Left ventricle myocardium superior (tissue), 1 donor: ENCODE results near the gene MTCH2. TPM values are rescaled to one million over a fixed set of nuclear protein-coding genes. Genes with fewer than 3 reads are reported as not detected.
"Not testable (repeated sequence)": the region's sequence is repeated elsewhere in the genome, so short reads cannot be mapped to it uniquely, and the experiment has no call there.

Experiments used
- ATAC-seq: fragments of 200-7000 bp; cut with Tn5 transposase; one replicate; pipeline ENCODE4 v1.9.1; 2020; ENCODE audit warnings: mild to moderate bottlenecking, moderate library complexity
- DNase-seq: peaks from one replicate; pipeline ENCODE4 v3.0.0-alpha.2; 2020
- intact Hi-C: fragments of 100-400 bp; cut with micrococcal nuclease; formaldehyde crosslinking; loops from one replicate; pipeline ENCODE4 v1.11.0; 2022
- total RNA-seq: library from RNA; stranded (reverse); fragmentation: NEBNext Ultra II Directional; extraction: Animal tissue kit (Norgen Biotek cat#: 25700); gene quantifications from one replicate; pipeline ENCODE4 v1.2.1, GENCODE V29; 2021
- donor health status: DM: no; HTN: yes; CAD: no; lungs with severe emphysema.

The MTCH2 gene
- total RNA-seq, 1 donor from 2014 or later: 107 TPM

DNA sequence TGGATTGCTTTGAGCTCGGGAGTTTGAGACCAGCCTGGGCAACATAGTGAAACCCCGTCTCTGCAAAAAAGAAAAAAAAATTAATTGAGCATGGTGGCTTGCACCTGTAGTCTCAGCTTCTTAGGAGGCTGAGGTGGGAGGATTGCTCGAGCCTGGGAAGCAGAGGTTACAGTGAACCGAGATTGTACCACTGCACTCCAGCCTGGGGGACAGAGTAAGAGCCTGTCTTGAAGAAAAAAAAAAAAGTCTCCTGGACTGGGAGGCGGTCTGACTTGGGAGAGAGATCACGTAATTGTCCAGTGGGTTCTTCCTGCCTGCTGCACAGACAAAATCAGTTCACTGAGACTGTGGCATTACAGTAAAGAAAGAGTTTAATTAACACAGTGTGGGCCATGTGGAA lies 3.1 kb upstream of the MTCH2 start:
- ATAC-seq (no peak), DNase-seq (no peak)
- intact Hi-C loops: loop anchor here (10.0 kb wide), 1 partner anchor 209 kb away; no protein-coding TSS in a partner anchor

DNA sequence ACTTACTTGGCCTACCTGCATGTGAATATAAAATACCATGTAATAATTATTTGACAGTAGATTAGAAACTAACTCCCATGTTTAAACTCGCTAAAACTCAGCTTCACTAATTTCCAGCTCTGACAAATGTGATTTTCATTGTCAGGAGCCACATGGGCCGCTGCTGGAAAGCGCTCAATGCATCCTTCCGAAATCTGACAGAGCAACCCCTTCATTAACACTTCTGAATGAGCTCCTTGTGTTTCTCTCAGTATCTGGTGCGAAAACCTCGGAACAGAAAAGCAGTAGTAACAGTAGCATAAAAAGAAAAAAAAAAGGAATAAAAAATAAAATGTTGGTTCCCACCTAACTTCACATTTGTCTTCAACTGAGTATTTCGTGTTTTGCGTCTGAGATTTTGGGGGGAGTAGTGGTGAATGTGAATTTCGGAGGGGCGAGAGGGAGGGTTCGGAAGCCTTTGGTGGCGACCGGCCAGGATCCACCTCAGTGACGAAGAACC lies 710 bp downstream of the MTCH2 start:
- no peak for DNase-seq
- intact Hi-C loops: loop anchor here (10.0 kb wide), 1 partner anchor 213 kb away; no protein-coding TSS in a partner anchor
- no peak for ATAC-seq

DNA sequence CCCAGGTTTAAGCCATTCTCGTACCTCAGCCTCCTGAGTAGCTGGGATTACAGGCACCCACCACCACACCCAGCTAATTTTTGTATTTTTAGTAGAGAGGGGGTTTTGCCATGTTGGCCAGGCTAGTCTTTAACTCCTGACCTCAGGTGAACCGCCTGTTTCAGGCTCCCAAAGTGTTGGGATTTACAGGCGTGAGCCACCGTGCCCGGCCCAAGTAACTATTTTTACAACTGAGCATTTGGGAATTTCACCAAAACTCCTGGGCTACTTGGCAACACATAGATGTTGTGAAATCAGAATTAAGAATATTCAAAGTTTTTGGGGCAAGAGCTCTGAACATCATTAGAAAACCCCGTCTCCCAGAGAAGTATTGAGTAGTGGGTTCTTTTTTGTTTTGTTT lies 1.9 kb downstream of the MTCH2 start:
- not testable (repeated sequence) for DNase-seq, ATAC-seq
- intact Hi-C loops: loop anchor here (10.0 kb wide), 1 partner anchor 214 kb away; no protein-coding TSS in a partner anchor

- ATAC-seq, intact Hi-C loops, DNase-seq: not testable (repeated sequence)
These were observed 6.0 kb downstream of the MTCH2 start for GRCh38 chr11:47636331-47636730.

DNA sequence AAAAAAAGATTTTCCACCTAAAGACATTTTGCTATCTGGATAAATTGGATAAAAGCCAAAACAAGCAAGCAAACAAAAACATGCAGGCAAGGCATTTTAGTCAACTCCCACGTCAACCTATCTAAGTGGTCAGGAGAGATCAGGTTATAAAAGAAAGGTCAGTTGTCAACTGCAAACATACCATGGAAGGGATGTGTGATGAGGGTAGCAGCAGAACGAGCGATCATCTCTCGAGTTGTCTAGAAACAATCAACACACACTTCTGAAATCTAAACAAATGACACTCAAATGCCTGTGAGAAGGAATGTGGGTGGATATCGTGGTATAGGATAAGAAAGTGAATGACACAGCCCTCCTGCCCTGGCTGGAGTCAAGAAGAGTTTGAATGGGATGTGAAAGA lies 10.9 kb downstream of the MTCH2 start:
- DNase-seq (no peak), ATAC-seq (no peak)
- intact Hi-C loops: no loop called here

DNA sequence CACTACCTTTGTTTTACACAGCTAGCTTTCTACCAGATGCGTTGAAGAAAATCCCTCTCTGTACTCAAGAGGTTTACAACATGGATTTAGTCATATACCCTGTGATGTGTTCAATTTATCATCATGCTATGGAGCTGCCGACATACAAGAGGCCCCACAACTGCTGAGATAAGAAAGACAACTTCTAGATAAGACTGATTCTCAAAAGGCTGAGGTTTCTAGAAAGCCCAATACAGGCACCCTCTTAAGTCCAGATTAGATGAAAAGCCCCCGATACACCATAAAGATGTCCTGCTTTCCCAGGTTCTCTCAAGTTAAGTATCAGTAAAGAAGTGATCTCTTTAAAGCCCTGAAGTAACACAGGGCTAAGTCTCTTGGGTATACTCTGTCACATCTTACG lies 14.3 kb downstream of the MTCH2 start:
- ATAC-seq (no peak), DNase-seq (no peak)
- intact Hi-C loops: no loop called here

- no peak for ATAC-seq
- intact Hi-C loops: no loop called here
- DNase-seq: no peak
These were observed 16.1 kb downstream of the MTCH2 start for GRCh38 chr11:47626234-47626633.

- intact Hi-C loops: no loop called here
- ATAC-seq (no peak), DNase-seq (no peak)
These were observed 21.5 kb downstream of the MTCH2 start for GRCh38 chr11:47620836-47621378.

- no peak for ATAC-seq
- intact Hi-C loops: no loop called here
- DNase-seq: no peak
These were observed 24.9 kb downstream of the MTCH2 start for GRCh38 chr11:47617417-47617809.

GRCh38 chr11:47616726-47617416 lies 25.5 kb downstream of the MTCH2 start:
- no peak for DNase-seq
- peak; percentile 83 for ATAC-seq
- intact Hi-C loops: no loop called here

DNA sequence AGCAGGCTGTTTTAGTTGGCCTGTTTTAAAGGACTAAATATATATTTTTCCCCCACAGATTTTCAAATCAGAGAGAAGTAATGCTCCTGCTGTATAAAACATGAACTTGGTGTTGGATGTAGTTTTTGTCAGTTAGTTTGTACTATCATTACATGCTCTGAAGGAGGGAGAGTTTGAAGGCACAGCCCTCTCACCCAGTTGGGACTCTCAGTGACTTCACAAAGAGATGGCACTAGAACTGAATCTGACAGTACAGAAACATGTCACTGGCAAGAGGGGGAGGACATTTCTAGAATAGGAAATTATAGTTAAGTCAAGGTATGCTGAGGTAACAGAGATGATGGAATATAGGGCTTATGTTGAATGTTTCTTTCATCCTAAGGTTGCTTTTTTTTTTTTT lies 27.1 kb downstream of the MTCH2 start:
- intact Hi-C loops: no loop called here
- DNase-seq: no peak

DNA sequence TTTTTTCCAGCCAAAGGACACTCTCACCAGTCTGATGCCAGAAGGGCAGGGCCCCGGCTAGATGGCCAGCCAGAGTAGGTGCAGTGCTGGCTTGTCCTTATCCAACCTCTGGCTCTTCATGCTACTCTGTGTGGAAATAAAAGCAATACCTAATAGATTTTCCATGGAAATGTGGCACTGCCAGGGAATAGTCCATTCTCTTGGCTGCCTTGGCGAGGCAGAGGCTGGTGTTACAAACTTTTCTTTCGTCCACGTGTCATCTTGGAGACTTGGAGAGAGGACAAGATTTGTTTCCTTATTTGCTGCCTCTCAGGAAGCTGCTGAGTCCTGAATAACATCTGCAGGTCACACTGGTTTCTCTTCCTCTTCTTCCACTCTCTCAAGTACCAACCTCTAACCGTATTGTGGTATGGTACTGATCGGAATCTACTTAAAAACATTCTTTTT lies 31.0 kb downstream of the MTCH2 start:
- intact Hi-C loops: no loop called here
- DNase-seq (peak; percentile 49), ATAC-seq (peak; percentile 52)

More for the DNA sequence above, 27.1 kb downstream of the MTCH2 start:
- ATAC-seq: no peak

- intact Hi-C loops: no loop called here
- DNase-seq (no peak), ATAC-seq (no peak)
These were observed 32.7 kb downstream of the MTCH2 start for GRCh38 chr11:47609675-47610074.

DNA sequence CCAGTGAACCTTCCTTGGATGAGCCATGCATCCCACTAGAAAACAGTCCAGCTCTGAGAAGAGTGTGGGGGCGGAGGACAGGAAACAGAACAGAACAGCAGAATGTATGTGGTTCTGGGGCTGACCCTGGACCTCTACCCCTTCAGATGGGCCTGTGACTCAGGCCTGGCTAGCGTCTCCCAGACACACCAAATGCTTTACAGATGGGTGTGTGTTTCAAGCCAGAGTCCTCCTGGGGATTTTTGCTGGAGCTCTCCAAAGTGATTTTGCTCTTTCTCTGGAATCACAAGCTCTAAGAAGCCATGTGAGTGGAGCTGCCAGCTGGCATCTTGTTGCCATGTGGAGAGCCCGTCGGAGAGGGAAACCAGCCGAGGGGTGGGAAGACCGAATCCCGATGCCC lies 35.0 kb downstream of the MTCH2 start:
- peak; percentile 59 for ATAC-seq
- DNase-seq: peak; percentile 62
- intact Hi-C loops: no loop called here

DNA sequence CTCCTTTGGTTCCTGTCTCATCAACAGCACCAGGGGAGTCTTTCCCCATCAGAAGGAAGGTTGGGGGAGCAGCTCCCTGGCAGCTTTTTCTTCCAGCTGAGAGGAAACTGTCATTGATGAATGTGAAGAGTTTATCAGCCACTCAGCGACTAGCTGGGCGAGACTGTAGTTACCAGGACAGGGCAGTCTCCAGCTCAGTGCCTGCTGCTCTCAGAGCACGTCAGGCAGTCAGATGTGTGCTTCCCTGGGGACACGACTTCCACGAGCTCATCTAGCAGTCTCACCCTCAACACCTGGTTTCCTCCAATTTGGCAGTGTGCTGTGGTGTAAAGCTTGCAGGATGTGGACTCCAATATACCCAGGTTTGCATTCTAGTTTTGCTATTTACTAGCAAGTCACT lies 35.6 kb downstream of the MTCH2 start:
- peak; percentile 86 for ATAC-seq
- peak; percentile 51 for DNase-seq
- intact Hi-C loops: no loop called here

GRCh38 chr11:47605921-47606320 lies 36.4 kb downstream of the MTCH2 start:
- intact Hi-C loops: no loop called here
- DNase-seq: no peak
- ATAC-seq: peak; percentile 46

GRCh38 chr11:47603295-47603694 lies 39.1 kb downstream of the MTCH2 start:
- no peak for DNase-seq
- ATAC-seq: no peak
- intact Hi-C loops: no loop called here

- intact Hi-C loops: no loop called here
- ATAC-seq: no peak
- DNase-seq: no peak
These were observed 42.5 kb downstream of the MTCH2 start for GRCh38 chr11:47599902-47600301.

- no peak for ATAC-seq
- DNase-seq: no peak
- intact Hi-C loops: no loop called here
These were observed 46.4 kb downstream of the MTCH2 start for GRCh38 chr11:47595967-47596366.

GRCh38 chr11:47595029-47595428 lies 47.3 kb downstream of the MTCH2 start:
- DNase-seq (peak; percentile 66), ATAC-seq (peak; percentile 94)
- intact Hi-C loops: no loop called here
